NCI-H510A (cell line): Measurements from ENCODE around the gene TLCD3B.

Experiments
- DNase-seq: peaks from one replicate; lab custom pipeline; 2025; lab: John Stamatoyannopoulos, UW

The TLCD3B gene

GRCh38 chr16:30004811-30005242 is 26.2 kb downstream of the TLCD3B start:
- DNase-seq = peak; percentile 83

DNA sequence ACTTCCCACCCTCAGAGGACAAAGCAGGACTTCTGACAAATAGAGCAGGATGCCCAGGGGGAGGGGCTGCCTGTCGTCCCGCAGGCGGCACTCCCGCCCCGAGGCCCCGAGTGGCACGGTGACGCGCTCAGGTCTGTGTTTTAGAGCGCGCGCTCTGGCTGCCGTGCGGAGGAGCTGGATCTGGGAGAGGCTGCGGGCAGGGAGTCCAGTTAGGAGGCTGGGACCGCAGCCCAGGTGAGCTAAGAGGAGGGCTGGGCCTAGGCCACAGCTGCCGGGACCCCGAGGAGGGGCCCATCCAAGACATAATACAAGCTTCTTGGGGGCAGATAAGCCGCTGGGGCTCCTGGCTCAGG is 26.7 kb downstream of the TLCD3B start:
- peak; percentile 91 for DNase-seq

DNA sequence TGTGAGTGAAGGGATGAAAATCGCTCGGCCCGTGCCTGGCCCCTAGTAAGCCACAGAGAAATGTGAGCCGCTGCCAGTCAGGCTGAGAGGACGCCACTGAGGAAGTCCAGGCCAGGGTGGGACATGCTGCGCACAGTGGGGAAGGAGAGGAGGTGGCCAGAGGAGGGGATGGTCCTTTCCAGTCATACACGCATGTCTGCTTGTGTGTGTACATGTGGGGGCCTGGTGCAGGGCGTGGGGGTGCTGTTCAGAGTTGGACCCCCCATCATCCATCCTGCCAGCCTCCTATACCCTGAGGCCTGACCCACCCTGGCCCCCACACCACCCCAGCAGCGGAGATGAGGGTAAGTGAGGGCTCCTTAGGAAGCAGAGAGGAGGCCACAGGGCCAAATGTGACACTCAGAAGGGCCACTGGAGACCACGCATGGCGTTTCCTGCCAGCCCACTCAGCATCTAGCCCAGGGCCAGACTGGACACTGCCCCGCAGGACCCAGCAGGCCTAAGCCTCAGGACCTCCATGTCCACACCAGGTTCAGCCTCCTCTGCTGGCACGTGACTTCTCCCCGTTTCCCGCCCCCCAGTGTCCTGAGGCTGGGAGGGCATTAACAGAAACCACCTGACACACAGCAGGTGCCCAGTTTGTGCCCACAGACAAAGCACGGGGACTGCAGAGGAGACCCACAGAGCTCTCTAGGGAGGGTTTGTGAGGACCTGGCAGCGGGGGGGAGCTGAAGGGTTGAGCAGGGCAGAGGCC is 27.2 kb downstream of the TLCD3B start:
- no peak for DNase-seq

DNA sequence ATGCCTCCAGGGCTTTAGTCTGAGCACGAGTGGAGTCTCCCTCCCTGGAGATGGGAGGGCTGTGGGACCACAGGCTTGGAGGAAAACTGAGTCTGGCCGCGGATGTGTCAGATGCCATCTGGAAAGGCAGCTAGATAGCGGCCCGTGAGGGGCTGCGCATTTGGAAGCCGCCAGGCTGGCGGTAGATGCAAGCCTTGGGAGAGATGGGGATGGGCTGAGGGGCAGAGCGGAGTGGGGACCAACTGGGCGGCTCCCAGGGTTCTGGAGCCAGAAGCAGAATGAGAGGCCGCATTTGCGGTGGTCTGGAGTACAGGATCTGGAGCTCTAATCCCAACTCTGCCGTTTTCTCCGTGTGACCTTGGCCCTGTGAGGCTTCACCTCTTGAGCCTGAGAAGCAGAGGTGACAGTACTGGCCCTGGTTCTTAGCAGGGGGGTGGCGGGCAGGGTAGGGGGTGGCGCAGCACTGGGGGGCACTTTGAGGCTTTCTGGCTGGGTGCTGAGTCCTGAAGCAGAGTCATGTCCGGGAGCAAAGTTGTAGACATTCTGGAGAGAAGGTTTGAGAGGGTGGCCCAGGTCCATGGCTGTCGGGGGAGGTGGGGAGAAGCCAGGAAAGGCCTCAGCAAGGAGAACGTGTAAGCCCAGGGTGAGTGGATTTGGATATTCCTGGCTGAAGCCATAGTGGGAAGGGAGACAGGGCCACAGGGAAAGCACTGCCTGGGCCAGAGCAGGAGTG is 28.3 kb downstream of the TLCD3B start:
- no peak for DNase-seq

GRCh38 chr16:30000735-30001631 is 30.1 kb downstream of the TLCD3B start:
- DNase-seq = no peak

DNA sequence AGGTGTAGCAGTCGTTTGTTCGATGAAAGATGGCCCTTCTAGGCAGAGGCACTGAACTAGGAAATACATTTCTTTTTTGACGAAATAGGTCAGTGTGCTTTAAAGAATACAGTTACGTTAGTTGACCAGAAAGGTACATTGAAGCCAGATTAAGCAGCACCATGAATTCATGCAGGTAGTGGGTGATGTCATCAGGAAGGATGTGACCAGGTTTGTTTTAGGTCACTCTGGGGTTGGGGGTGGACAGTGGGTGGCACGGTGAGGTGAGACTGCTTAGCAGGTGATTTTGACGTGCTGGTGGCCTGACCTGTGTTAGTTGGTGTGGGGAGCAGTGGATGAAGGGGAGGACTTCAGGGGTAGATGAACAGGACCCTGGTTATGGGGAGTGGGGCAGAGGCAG is 31.5 kb downstream of the TLCD3B start:
- DNase-seq = no peak

DNA sequence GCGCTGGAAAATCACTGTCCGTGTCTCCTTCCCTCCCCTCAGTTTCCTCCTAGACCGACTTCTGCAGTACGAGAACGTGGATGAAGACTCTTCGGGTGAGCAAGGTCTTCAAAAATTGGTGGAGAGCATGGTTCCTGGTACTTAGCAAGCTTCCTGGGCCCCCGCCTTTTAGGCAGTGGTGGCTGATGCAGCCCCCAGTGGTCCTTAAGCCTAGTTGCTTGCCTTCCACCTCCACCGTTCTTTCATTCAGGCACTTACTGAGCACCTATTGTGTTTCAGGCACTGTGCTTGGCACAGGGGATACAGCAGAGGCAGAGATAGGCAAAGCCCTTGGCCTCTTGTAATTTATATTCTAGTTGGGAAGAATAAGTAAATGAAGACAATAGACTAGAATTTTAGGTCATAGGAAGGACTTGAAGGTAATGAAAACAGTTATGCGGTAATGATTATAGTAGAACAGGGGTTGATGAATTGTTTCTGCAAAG is 34.3 kb downstream of the TLCD3B start:
- no peak for DNase-seq

- peak; percentile 99 for DNase-seq
Observed at GRCh38 chr16:29995911-29996765, 34.9 kb downstream of the TLCD3B start, which contains the start of gene INO80E. Gene INO80E (plus strand): TSS chr16:29996241. CDS start chr16:29996311, 70 bp downstream.

GRCh38 chr16:29995324-29995910 is 35.7 kb downstream of the TLCD3B start, which contains the start of gene HIRIP3:
Gene HIRIP3 (minus strand): TSS chr16:29995617. CDS start chr16:29995605, 12 bp downstream.
- DNase-seq = peak; percentile 91

- no peak for DNase-seq
Observed at GRCh38 chr16:29994600-29995323, 36.3 kb downstream of the TLCD3B start.

- DNase-seq = no peak
Observed at GRCh38 chr16:29993903-29994599, 37.0 kb downstream of the TLCD3B start.

- no peak for DNase-seq
Observed at GRCh38 chr16:29993191-29993902, 37.7 kb downstream of the TLCD3B start.

DNA sequence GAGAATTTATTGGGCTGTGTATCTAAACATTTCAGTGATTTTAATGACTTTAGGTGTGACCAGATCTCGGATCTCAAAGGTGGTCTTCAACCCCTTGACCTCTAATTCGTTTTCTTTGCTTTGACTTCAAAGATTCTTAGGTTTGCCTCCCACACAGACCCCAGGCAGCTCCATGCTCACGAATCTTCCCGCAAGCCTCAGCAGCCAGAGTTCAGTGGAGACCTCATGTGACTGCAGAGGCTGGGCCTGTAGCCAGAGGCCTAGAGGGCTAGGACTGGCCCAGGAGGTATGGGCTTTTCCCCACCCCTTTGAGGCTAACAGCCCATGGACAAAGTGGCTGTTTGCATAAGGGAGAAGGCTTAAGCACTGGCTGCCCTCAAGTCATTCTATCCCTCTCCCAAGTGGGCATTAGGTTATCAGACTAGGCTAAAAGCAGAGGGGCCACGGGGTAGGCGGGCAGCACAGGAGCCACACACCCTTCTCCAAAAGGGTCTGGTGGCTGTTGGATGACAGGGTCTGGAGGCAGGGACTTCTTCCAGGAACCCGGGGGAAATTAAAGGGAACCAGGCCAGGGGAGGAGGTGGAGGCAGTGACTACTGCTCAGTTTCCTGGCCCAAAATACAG is 38.6 kb downstream of the TLCD3B start:
- DNase-seq = no peak

DNA sequence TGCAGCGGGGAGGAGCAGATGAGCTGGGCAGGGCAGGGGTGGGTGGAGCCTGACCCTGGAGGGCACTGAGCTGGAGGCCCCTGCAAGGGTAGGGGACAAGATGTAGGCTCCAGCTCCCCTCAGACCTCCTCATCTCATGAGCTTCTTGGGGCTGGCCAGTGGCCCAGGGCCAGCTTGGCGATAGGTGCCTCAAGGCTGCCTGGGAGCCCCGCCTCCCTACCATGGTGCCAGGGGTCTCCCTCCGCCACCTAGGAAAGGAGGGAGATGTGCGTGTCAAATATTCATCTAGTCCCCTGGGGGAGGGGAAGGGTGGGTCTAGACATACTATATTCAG is 39.5 kb downstream of the TLCD3B start:
- DNase-seq = no peak

GRCh38 chr16:29990883-29991570 is 40.0 kb downstream of the TLCD3B start:
- DNase-seq = no peak

DNA sequence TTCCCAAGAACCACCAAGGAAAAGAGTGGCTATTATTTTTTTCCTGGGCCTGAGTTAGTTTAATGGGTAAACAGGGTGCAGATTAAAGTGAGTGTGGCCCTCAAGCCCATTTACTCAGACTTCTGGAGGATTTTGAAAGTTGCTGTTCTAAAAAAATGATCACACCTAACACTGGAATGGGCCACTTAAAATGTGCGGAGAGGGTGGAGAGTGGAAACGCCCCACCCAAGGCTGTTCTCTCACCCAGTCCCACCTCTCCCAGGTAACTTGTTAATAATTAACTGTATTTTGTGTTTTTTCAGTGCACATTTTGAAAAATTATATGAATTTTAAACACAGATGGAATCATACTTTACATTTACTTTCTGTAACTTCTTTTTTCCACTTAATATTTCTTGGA is 41.0 kb downstream of the TLCD3B start:
- DNase-seq = no peak

- no peak for DNase-seq
Observed at GRCh38 chr16:29989111-29989858, 41.8 kb downstream of the TLCD3B start.
